Stomach (tissue), 4 donors: ENCODE results near the gene PDSS2.
"Not testable (repeated sequence)": the region's sequence is repeated elsewhere in the genome, so short reads cannot be mapped to it uniquely, and the experiment has no call there.

Experiments used
- EP300 ChIP-seq: sonication (generic); formaldehyde crosslinking; IDR thresholded peaks from one replicate; pipeline ENCODE4 v1.6.1; 2017; ENCODE audit warnings: antibody characterized with exemption
- POLR2A ChIP-seq, 4 donors: fragments of 450-650 bp; IDR thresholded peaks; one replicate each; pipeline ENCODE4 v1.6.1; 2016; ENCODE audit warnings: antibody characterized with exemption in 4 of 4, control low read depth in 2 of 4, mild to moderate bottlenecking in 1 of 4, moderate library complexity in 1 of 4
- TF ChIP-seq, protein P1 (sequence below), 7 experiments: fragments of 450-650 bp in 4 of 7; fragments of 200-600 bp in 3 of 7; sonication (generic) in 3 of 7; IDR thresholded peaks; one replicate each; pipeline ENCODE4 v1.5.1; 2016 to 2019; ENCODE audit warnings: antibody characterized with exemption in 7 of 7, control low read depth in 2 of 7, mild to moderate bottlenecking in 1 of 7

GRCh38 chr6:107305994-107306393 is 153.4 kb downstream of the PDSS2 start:
- not testable (repeated sequence) for TF ChIP-seq POLR2A (IDR thresholded peaks at IDR 0.05); EP300
- TF ChIP-seq, protein P1, sequence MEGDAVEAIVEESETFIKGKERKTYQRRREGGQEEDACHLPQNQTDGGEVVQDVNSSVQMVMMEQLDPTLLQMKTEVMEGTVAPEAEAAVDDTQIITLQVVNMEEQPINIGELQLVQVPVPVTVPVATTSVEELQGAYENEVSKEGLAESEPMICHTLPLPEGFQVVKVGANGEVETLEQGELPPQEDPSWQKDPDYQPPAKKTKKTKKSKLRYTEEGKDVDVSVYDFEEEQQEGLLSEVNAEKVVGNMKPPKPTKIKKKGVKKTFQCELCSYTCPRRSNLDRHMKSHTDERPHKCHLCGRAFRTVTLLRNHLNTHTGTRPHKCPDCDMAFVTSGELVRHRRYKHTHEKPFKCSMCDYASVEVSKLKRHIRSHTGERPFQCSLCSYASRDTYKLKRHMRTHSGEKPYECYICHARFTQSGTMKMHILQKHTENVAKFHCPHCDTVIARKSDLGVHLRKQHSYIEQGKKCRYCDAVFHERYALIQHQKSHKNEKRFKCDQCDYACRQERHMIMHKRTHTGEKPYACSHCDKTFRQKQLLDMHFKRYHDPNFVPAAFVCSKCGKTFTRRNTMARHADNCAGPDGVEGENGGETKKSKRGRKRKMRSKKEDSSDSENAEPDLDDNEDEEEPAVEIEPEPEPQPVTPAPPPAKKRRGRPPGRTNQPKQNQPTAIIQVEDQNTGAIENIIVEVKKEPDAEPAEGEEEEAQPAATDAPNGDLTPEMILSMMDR (IDR thresholded peaks at IDR 0.05) = not testable (repeated sequence)
